Measurements from ENCODE around the gene CAPN9.

The CAPN9 gene

GRCh38 chr1:230702934-230703678, 44.1 kb upstream of the CAPN9 start:
- no peak for DNase-seq (ENCODE audit: low spot score)
- in situ Hi-C loops (cut with MboI; ENCODE audit: low sequenced_read_pairs, unreplicated experiment): no loop called here
- no peak for TF ChIP-seq CTCF (IDR thresholded peaks at IDR 0.05; ENCODE audit: borderline replicate concordance, control extremely low read depth, extremely low read depth, insufficient read depth, missing control alignments)

GRCh38 chr1:230703679-230704385, 43.4 kb upstream of the CAPN9 start:
- TF ChIP-seq CTCF (IDR thresholded peaks at IDR 0.05; ENCODE audit: borderline replicate concordance, control extremely low read depth, extremely low read depth, insufficient read depth, missing control alignments): no peak
- no peak for DNase-seq (ENCODE audit: low spot score)
- in situ Hi-C loops (cut with MboI; ENCODE audit: low sequenced_read_pairs, unreplicated experiment): no loop called here

- no peak for TF ChIP-seq CTCF (IDR thresholded peaks at IDR 0.05; ENCODE audit: borderline replicate concordance, control extremely low read depth, extremely low read depth, insufficient read depth, missing control alignments)
- in situ Hi-C loops (cut with MboI; ENCODE audit: low sequenced_read_pairs, unreplicated experiment): no loop called here
These were observed 42.4 kb upstream of the CAPN9 start for GRCh38 chr1:230704830-230705229.

GRCh38 chr1:230705289-230706019, 41.7 kb upstream of the CAPN9 start:
- TF ChIP-seq CTCF (IDR thresholded peaks at IDR 0.05; ENCODE audit: borderline replicate concordance, control extremely low read depth, extremely low read depth, insufficient read depth, missing control alignments): no peak
- in situ Hi-C loops (cut with MboI; ENCODE audit: low sequenced_read_pairs, unreplicated experiment): no loop called here
- DNase-seq (ENCODE audit: low spot score): no peak

More at GRCh38 chr1:230704830-230705229, 42.4 kb upstream of the CAPN9 start:
- no peak for DNase-seq (ENCODE audit: low spot score)

- in situ Hi-C loops (cut with MboI; ENCODE audit: low sequenced_read_pairs, unreplicated experiment): no loop called here
- no peak for TF ChIP-seq CTCF (IDR thresholded peaks at IDR 0.05; ENCODE audit: borderline replicate concordance, control extremely low read depth, extremely low read depth, insufficient read depth, missing control alignments)
- peak; percentile 23 for DNase-seq (ENCODE audit: low spot score)
These were observed 41.0 kb upstream of the CAPN9 start for GRCh38 chr1:230706020-230706699.

Data from GM13976 (cell line).